D721Med (cell line): Measurements from ENCODE around the gene ASTN1.

Experiments
- DNase-seq: peaks from one replicate; pipeline ENCODE4 v3.0.0; 2011; ENCODE audit warnings: low spot score; ENCODE audit not compliant: insufficient read length
- FAIRE-seq: peaks from 2 replicates; lab custom pipeline; 2011; peaks lifted over from hg19 to GRCh38; lab: Jason Lieb, UNC
- TF ChIP-seq, protein P1 (sequence below): IDR thresholded peaks from 2 replicates; pipeline ENCODE4 v1.5.1; 2012; ENCODE audit warnings: mild to moderate bottlenecking, control low read depth; ENCODE audit not compliant: insufficient read depth; ENCODE audit errors: missing control alignments

The ASTN1 gene

DNA sequence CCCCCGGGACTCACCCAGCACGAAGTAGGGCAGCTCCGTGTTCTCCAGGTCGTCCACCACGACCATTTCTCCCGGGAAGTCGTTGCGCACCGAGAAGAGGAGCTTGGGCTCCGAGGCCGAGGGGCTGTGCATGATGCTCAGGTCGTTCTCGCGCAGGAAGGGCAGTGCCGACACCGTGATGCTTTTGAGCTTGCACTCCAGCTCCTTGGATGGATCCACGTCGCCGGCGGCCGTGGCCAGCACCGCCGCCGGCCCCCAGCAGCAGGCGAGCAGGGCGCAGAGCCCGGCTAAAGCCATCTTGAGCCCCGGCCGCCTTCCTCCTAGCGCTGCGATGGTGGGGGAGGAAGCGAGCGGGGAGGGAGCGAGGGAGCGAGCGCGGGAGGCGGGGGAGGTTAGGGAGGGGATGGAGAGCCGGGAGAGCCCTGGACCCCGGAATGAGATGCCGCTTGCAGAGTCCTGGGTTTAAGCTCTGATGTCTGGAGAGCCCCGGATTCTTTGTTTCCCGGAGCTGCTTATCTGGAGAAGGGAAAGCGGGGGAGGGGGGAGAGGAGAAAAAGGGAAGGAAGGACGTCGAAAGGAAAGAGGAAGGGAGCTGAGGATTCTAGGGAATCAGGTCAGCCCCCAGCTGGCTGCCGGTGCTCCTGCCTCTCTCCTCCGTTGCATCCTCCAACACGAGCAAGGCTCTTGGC, at the start of gene ASTN1:
Gene ASTN1 (minus strand): TSS at position 333 of the 689 bp plus-strand sequence. CDS start 36 bp downstream, at position 297.
- DNase-seq: peak; percentile 59
- TF ChIP-seq, protein P1, sequence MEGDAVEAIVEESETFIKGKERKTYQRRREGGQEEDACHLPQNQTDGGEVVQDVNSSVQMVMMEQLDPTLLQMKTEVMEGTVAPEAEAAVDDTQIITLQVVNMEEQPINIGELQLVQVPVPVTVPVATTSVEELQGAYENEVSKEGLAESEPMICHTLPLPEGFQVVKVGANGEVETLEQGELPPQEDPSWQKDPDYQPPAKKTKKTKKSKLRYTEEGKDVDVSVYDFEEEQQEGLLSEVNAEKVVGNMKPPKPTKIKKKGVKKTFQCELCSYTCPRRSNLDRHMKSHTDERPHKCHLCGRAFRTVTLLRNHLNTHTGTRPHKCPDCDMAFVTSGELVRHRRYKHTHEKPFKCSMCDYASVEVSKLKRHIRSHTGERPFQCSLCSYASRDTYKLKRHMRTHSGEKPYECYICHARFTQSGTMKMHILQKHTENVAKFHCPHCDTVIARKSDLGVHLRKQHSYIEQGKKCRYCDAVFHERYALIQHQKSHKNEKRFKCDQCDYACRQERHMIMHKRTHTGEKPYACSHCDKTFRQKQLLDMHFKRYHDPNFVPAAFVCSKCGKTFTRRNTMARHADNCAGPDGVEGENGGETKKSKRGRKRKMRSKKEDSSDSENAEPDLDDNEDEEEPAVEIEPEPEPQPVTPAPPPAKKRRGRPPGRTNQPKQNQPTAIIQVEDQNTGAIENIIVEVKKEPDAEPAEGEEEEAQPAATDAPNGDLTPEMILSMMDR: no peak
- no peak for FAIRE-seq

DNA sequence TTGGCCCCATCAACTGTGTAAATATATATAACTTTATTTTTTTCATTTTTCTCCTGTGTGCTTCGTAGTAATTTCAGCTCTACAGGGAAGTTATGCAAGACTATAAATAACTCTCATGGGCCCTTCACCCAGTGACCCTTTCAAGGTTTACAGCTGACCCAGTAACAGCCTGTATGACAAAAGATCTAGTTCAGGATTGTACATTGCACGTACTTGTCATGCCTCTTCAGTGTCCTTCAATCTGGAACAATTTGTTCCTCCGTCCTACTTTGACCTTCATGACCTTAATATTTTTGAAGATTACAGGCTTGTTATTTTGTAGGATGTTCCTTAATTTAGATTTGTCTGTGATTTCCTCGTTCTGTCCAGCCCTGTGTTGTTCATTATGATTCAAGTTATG, 46.7 kb upstream of the ASTN1 start:
- TF ChIP-seq, protein P1: no peak
- DNase-seq: no peak
- no peak for FAIRE-seq

DNA sequence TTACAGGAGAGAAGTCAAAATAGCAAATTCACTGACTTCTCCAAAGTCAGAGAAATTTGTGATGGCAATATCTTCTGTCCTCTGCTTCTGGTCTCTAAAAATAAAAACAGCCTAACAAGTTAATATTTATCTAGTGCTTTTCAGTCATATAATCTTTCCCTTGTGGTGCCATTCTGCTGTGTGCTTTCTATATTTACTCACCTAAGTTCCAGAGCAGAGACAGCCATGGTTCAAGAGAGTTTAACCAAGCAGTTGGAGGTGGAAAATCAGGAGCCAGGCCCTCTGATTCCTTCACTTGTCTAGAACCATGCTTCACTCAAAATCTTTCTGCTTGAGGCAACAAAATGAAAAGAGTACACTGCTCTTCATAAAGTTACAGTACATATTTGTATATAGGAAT, 45.6 kb upstream of the ASTN1 start:
- DNase-seq (no peak), FAIRE-seq (peak; percentile 46)
- TF ChIP-seq, protein P1: no peak

DNA sequence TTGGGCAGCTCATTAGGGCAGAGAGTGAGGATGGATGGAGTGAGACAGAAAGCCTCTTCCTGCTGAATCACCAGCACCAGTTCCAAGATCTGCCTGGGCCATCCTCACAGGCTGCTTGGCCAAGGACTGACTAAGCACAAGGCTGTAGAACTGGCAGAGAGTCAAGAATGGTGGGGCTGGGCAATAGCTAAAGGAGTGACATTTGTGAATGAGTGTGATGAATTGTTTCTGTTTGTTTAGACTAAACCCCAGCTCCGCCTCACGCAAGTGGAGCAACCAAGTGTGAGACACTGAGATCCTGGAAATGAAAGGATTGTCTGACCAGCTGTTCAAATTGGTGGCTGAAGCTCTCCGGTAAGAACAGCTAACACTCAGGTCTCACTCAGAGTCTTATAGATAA, 44.8 kb upstream of the ASTN1 start:
- TF ChIP-seq, protein P1: no peak
- peak; percentile 11 for FAIRE-seq
- DNase-seq: no peak

DNA sequence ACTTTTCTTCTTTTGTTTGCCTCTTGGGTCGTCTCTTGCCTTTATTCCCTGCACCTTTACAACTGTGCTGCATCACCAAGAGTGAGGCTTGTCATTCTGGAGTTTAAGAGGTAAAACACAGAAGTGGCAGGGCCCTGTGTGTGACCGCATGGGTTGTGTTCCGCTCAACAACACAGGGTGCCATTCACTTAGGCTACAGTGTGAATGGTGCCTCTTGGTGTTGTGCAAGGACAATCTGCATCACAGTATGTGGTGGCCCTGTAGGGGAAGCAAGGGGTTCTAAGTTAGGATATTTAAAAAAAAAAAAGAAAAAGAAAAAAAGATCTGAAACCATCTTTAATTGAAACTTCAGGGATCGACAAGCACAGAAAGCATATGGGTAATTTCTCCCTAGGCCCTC, 44.4 kb upstream of the ASTN1 start:
- TF ChIP-seq, protein P1: no peak
- no peak for FAIRE-seq

DNA sequence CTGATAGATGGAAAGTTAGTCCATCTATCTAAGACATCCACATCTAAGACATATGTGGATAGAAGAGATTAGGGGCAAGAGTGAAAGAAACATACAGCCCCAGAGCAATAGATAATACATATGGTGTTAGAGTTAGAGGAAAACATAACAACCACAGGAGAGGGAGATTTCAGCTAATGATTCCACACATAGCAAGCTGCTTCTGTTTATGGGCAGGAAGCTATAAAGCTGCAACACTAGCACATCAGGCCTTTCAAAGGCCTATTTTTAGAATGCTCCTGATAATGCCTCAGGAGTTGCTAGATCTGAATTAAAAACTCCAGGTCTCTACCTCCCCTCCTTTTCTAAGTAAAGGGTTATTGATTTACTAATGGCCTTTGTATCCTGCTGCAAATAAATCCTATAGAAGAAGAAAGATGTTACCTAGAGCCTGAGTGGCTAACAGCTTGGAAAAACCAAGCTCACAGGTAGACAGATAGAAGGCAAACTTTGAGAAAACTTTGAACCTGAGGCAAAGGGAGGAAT, 42.4 kb upstream of the ASTN1 start:
- no peak for DNase-seq
- no peak for FAIRE-seq

More for the DNA sequence above, 44.4 kb upstream of the ASTN1 start:
- no peak for DNase-seq

More for the DNA sequence above, 42.4 kb upstream of the ASTN1 start:
- TF ChIP-seq, protein P1: no peak
